Memory B cell (primary cell): Measurements from ENCODE around the gene HAUS6.
"Not testable (repeated sequence)": the region's sequence is repeated elsewhere in the genome, so short reads cannot be mapped to it uniquely, and the experiment has no call there.

Experiments
- ATAC-seq: fragments of 150-1000 bp; cut with Tn5 transposase; 2 replicates; pipeline ENCODE4 v1.10.0; 2021; ENCODE audit warnings: low read depth, mild to moderate bottlenecking, moderate library complexity
- DNase-seq, 2 donors: peaks; one replicate each; pipeline ENCODE4 v3.0.0; 2022; ENCODE audit warnings: low spot score in 2 of 2
- H3K27ac Mint-ChIP-seq: one replicate; pipeline ENCODE4 v1.8.0; 2022; ENCODE audit warnings: mild to moderate bottlenecking, moderate library complexity, mixed read lengths
- H3K27me3 Mint-ChIP-seq: one replicate; pipeline ENCODE4 v1.8.0; 2022; ENCODE audit warnings: mixed read lengths
- H3K36me3 Mint-ChIP-seq: one replicate; pipeline ENCODE4 v1.8.0; 2022; ENCODE audit warnings: mild to moderate bottlenecking, mixed read lengths
- H3K4me1 Mint-ChIP-seq: one replicate; pipeline ENCODE4 v1.8.0; 2022; ENCODE audit warnings: mixed read lengths
- H3K4me3 Mint-ChIP-seq: one replicate; pipeline ENCODE4 v1.8.0; 2022; ENCODE audit warnings: mild to moderate bottlenecking, moderate library complexity, mixed read lengths
- H3K9me3 Mint-ChIP-seq: one replicate; pipeline ENCODE4 v1.8.0; 2022; ENCODE audit warnings: mixed read lengths

The HAUS6 gene

DNA sequence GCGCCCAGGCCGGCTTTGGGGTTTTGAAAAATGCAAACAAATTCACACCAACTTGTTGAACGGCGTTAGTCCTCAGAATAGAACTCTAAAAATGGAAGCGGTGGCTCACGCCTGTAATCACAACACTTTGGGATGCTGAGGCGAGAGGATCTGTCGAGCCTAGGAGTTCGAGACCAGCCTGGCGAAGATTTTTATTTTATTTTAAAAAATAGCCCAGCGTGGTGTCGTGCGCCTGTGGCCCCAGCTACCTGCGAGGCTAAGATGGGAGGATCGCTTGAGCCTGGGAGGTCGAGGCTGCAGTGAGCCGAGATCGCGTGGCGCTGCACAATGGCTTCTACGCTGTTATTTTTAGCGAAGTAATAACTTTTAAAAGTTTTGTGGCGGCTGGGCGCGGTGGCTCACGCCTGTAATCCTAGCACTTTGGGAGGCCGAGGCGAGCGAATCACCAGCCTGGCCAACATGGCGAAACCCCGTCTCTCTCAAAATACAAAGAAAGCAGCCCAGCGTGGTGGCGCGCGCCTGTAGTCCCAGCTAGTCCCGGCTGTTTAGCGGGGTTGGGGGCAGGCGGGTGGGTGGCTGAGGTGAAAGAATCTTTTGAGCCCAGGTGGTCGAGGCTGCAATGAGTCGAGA is 25.3 kb upstream of the HAUS6 start:
- Mint-ChIP-seq H3K4me1 (peaks cover 17% of the 10 kb centered on the region), H3K4me3 (peak overlapping the region; percentile 84), H3K36me3 (no peaks in the 10 kb centered on the region), H3K27ac (peak overlapping the region; percentile 89), H3K9me3 (no peaks in the 10 kb centered on the region), H3K27me3 (no peaks in the 10 kb centered on the region)
- ATAC-seq (peak; percentile 19), DNase-seq (peak in 1 of 2 donors; percentile 22)

- DNase-seq (no peak), ATAC-seq (no peak)
- Mint-ChIP-seq H3K36me3 (peaks cover 9% of the 10 kb centered on the region), H3K27me3 (no peaks in the 10 kb centered on the region), H3K27ac (peak overlapping the region; percentile 53), H3K4me1 (peaks cover 9% of the 10 kb centered on the region), H3K9me3 (no peaks in the 10 kb centered on the region), H3K4me3 (no peak overlapping the region)
Measured at GRCh38 chr9:19124430-19124793, 21.7 kb upstream of the HAUS6 start.

- no peak for DNase-seq
- Mint-ChIP-seq H3K27me3 (no peaks in the 10 kb centered on the region), H3K36me3 (peaks cover 15% of the 10 kb centered on the region), H3K4me1 (peaks cover 3% of the 10 kb centered on the region), H3K9me3 (no peaks in the 10 kb centered on the region), H3K4me3 (no peak overlapping the region), H3K27ac (peak overlapping the region; percentile 78)
- ATAC-seq: no peak
Measured at GRCh38 chr9:19122490-19123042, 19.9 kb upstream of the HAUS6 start.

DNA sequence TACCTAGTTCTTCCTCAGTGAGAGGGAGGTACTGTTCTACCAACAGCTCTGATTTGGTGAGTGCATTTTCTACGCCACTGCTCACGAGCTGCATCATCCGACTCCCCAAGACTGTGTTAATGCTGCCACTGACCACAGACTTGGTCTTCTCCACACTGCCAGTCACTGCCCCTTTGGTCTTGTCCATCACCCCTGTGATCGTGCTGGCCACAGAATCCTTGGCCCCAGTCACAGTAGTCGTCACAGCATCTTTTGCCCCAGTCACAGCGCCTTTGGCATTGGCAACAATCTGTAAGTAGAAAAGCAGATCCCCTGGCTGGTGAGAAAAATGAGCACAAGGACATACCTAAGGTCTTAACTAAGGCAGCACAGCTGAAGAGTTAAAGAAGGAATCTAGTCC is 18.2 kb upstream of the HAUS6 start:
- Mint-ChIP-seq H3K27ac (no peak overlapping the region), H3K4me3 (no peak overlapping the region), H3K27me3 (no peaks in the 10 kb centered on the region), H3K36me3 (peaks cover 24% of the 10 kb centered on the region), H3K9me3 (no peaks in the 10 kb centered on the region), H3K4me1 (no peaks in the 10 kb centered on the region)
- no peak for ATAC-seq
- no peak for DNase-seq

DNA sequence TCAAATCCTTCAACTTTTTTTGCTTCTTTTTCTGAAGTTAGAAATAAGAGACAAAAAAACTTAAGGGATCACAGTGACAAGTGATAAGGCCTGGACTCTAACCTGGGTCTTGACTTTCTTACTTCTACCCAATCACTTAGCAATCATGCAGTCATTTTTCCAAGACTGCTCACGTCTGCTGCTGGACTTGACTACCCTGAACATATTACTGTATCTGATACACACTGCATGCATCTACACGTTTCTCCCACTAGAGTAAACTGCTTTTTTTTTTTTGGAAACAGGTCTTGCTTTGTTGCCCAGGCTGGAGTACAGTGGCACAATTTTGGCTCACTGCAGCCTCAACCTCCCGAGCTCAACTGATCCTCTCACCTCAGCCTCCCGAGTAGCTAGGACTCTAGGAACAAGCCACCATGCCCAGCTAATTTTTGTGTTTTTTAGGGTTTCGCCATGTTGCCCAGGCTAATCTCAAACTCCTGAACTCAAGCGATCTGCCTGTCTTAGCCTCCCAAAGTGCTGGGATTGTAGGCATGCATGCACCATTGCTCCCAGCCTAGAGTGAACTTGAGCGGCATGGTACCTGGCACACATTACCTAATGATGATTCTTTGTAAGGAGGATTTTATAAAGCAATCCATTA is 17.2 kb upstream of the HAUS6 start:
- Mint-ChIP-seq H3K4me1 (no peaks in the 10 kb centered on the region), H3K27ac (no peak overlapping the region), H3K36me3 (peaks cover 30% of the 10 kb centered on the region)

DNA sequence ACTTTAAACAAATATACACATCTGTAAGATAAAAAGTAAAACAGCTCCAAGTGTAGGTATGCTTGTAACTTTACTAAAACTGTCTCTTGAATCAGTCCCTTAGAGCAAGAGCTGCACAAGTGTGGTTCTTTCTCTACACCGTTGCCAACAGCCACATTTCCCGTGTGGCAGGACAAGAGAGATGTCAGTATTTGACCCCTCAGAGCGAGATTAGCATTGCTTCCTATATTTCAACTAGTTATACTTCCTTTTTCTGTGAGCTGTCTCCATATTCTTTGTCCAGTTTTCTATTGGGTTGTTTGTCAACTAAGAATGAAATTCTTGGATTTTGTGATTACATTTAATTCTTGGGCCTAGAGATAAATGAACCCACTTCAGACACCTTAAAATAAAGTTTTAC is 16.5 kb upstream of the HAUS6 start:
- Mint-ChIP-seq H3K4me3 (no peak overlapping the region), H3K9me3 (no peaks in the 10 kb centered on the region), H3K36me3 (peaks cover 31% of the 10 kb centered on the region), H3K27me3 (no peaks in the 10 kb centered on the region), H3K4me1 (no peaks in the 10 kb centered on the region), H3K27ac (no peak overlapping the region)
- DNase-seq (no peak), ATAC-seq (no peak)

More for the DNA sequence above, 17.2 kb upstream of the HAUS6 start:
- no peak for ATAC-seq
- no peaks in the 10 kb centered on the region for H3K9me3 Mint-ChIP-seq
- DNase-seq: no peak
- no peaks in the 10 kb centered on the region for H3K27me3 Mint-ChIP-seq
- no peak overlapping the region for H3K4me3 Mint-ChIP-seq

DNA sequence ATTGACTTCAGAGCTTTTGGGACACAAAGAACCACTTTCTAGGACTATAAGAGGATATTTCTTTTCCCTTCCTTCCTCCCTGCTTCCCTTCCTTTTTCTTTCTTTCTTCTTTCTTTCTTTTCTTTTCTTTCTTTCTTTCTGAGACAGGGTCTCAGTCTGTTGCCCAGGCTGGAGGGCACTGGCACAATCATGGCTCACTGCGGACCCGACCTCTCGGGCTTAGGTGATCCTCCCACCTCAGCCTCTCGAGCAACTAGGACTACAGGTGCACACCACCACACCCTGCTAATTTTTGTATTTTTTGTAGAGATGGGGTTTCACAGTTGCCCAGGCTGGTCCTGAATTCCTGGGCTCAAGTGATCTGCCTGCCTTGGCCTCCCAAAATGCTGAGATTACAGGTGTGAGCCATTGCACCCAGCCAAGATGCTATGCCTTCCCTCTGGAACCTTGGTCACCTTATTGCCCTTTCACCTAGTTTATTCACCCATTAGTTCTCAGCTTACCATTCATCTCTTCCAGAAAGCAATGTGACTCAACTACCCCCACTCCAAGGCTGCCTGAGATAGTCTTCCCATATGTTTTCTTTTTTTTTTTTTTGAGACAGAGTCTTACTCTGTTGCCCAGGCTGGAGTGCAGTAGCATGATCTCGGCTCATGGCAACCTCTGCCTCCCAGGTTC is 14.5 kb upstream of the HAUS6 start:
- peaks cover 31% of the 10 kb centered on the region for H3K36me3 Mint-ChIP-seq
- no peaks in the 10 kb centered on the region for H3K4me1 Mint-ChIP-seq
- H3K27me3 Mint-ChIP-seq: no peaks in the 10 kb centered on the region
- no peak overlapping the region for H3K27ac Mint-ChIP-seq
- DNase-seq: no peak
- H3K4me3 Mint-ChIP-seq: no peak overlapping the region
- H3K9me3 Mint-ChIP-seq: no peaks in the 10 kb centered on the region
- ATAC-seq: no peak

DNA sequence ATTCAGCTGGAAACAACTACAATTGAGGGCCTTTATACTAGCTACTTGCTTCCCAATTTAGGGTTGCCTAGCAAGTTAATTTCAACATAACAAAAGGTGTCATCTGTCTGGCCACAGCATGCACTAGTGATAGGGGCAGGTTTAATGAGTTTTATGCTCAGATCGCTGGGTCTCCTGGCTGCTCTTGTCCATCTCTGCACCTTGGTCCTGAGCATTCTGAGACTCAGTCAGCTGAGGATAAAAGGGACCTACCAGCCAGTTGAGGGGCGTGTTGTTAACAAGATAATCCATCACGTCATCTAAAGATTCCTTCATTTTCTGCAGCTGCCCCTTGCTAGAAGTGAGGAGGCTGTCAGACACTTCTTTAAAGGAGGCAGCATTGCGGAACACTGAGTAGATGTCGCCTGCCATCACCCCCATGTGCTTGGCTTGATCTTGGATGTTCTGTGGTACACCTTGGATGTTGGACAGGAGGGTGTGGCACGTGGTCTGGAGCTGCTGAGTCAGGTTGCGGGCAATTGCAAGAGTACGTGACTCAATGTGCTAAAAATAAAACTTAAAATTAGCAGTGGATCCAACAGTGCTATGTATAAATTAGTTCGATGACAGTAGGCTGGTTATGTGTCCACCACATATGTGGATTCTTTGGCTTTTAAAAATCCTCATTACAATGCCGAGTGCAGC is 13.5 kb upstream of the HAUS6 start:
- Mint-ChIP-seq H3K9me3 (no peaks in the 10 kb centered on the region), H3K27me3 (no peaks in the 10 kb centered on the region), H3K36me3 (peaks cover 29% of the 10 kb centered on the region), H3K4me3 (no peak overlapping the region), H3K4me1 (no peaks in the 10 kb centered on the region), H3K27ac (no peak overlapping the region)
- DNase-seq: no peak
- ATAC-seq: no peak

- Mint-ChIP-seq H3K27ac (no peak overlapping the region), H3K4me1 (no peaks in the 10 kb centered on the region), H3K9me3 (no peaks in the 10 kb centered on the region), H3K4me3 (no peak overlapping the region), H3K36me3 (peaks cover 22% of the 10 kb centered on the region), H3K27me3 (no peaks in the 10 kb centered on the region)
- DNase-seq (no peak), ATAC-seq (no peak)
Measured at GRCh38 chr9:19114680-19115270, 12.1 kb upstream of the HAUS6 start.

- DNase-seq: no peak
- no peaks in the 10 kb centered on the region for H3K9me3 Mint-ChIP-seq
- ATAC-seq: no peak
- no peaks in the 10 kb centered on the region for H3K4me1 Mint-ChIP-seq
- H3K27ac Mint-ChIP-seq: no peak overlapping the region
- peaks cover 22% of the 10 kb centered on the region for H3K36me3 Mint-ChIP-seq
- no peaks in the 10 kb centered on the region for H3K27me3 Mint-ChIP-seq
- H3K4me3 Mint-ChIP-seq: no peak overlapping the region
Measured at GRCh38 chr9:19113964-19114679, 11.4 kb upstream of the HAUS6 start.

DNA sequence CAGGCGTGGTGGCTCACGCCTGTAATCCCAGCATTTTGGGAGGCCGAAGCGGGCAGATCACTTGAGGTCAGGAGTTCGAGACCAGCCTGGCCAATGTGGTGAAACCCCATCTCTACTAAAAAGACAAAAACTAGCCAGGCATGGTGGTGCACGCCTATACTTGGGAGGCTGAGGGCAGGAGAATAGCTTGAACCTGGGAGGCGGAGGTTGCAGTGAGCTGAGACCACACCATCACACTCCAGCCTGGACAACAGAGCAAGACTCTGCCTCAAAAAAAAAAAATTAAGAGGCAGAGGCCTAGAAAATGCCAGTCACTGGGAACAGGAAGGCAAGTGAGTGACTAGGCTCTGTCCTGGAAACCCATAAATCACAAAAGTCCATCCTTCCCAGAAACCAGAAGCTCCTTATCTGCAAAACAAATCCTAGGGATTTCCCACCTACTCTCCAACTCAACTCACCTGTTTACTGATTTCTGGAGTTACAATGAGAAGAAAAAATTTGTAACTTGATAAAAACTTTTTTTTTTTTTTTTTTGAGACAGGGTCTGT is 10.4 kb upstream of the HAUS6 start:
- H3K4me3 Mint-ChIP-seq, H3K4me1 Mint-ChIP-seq, ATAC-seq, DNase-seq, H3K9me3 Mint-ChIP-seq, H3K27ac Mint-ChIP-seq, H3K27me3 Mint-ChIP-seq: not testable (repeated sequence)
- peaks cover 19% of the 10 kb centered on the region for H3K36me3 Mint-ChIP-seq

GRCh38 chr9:19108038-19108437 is 5.3 kb upstream of the HAUS6 start:
- Mint-ChIP-seq H3K36me3 (no peaks in the 10 kb centered on the region), H3K27ac (no peak overlapping the region), H3K4me1 (no peaks in the 10 kb centered on the region), H3K9me3 (no peaks in the 10 kb centered on the region), H3K4me3 (no peak overlapping the region), H3K27me3 (no peaks in the 10 kb centered on the region)
- no peak for ATAC-seq
- DNase-seq: no peak
